ENCODE results near the gene ATP9A.
A peak's percentile ranks its signal among the peaks of the same experiment; 100 is the strongest.
"Not testable (repeated sequence)": the region's sequence is repeated elsewhere in the genome, so short reads cannot be mapped to it uniquely, and the experiment has no call there.

The ATP9A gene

GRCh38 chr20:51647674-51648570 lies 120.3 kb downstream of the ATP9A start:
- no peak overlapping the region for H3K4me2 ChIP-seq (ENCODE audit: insufficient read depth, low read length, poor library complexity, severe bottlenecking)
- H3K27ac ChIP-seq (replicated peaks; ENCODE audit: low read length): no peak overlapping the region
- H4K8ac ChIP-seq (ENCODE audit: low read depth, low read length): no peak overlapping the region
- no peak overlapping the region for H3K4me3 ChIP-seq (ENCODE audit: low read length in 2 of 2)
- H2AK5ac ChIP-seq (ENCODE audit: low read depth, low read length): no peak overlapping the region
- no peak for DNase-seq (ENCODE audit: low spot score)
- H3K36me3 ChIP-seq (replicated peaks in 1 of 2; ENCODE audit: control insufficient read depth in 2 of 2, insufficient read depth in 2 of 2, low read length in 2 of 2): peaks cover 0 to 15% of the 10 kb centered on the region in 2 donors
- no peaks in the 10 kb centered on the region for H3K79me1 ChIP-seq (ENCODE audit: low read depth, low read length)
- no peak overlapping the region for H2BK5ac ChIP-seq (ENCODE audit: low read length)
- no CpG with 5 or more reads among the region's 17 CpGs for WGBS, 2 donors (ENCODE audit: extremely low coverage in 2 of 2, insufficient read length in 2 of 2, insufficient replicate concordance in 1 of 2)
- H2BK15ac ChIP-seq (ENCODE audit: low read length): no peak overlapping the region
- no peak overlapping the region for H3K18ac ChIP-seq (ENCODE audit: low read length)
- no peak overlapping the region for H2BK12ac ChIP-seq (ENCODE audit: low read length)
- no peak overlapping the region for H3K9ac ChIP-seq (ENCODE audit: low read depth, low read length, poor library complexity)
- no peak overlapping the region for H4K91ac ChIP-seq (ENCODE audit: low read depth, low read length, poor library complexity)
- H3K14ac ChIP-seq (ENCODE audit: low read length): no peak overlapping the region
- H3K27me3 ChIP-seq (ENCODE audit: control insufficient read depth in 3 of 3, insufficient read depth in 3 of 3, low read depth in 1 of 3, low read length in 3 of 3): no peaks in the 10 kb centered on the region
- H3K23ac ChIP-seq (ENCODE audit: low read depth, low read length, poor library complexity): no peak overlapping the region
- no peak overlapping the region for H2AFZ ChIP-seq (ENCODE audit: low read length)
- H3K9me3 ChIP-seq (replicated peaks in 1 of 2; ENCODE audit: control insufficient read depth in 2 of 2, insufficient read depth in 1 of 2, low read depth in 1 of 2, low read length in 2 of 2): no peaks in the 10 kb centered on the region
- H3K4me1 ChIP-seq (ENCODE audit: control insufficient read depth in 2 of 2, insufficient read depth in 1 of 2, low read depth in 1 of 2, low read length in 2 of 2): peaks cover 0 to 9% of the 10 kb centered on the region in 2 donors
- no peak overlapping the region for H2BK120ac ChIP-seq (ENCODE audit: low read depth, low read length)
- H3K4ac ChIP-seq (ENCODE audit: low read length): no peak overlapping the region

GRCh38 chr20:51643810-51644209 lies 124.4 kb downstream of the ATP9A start:
- H3K9ac ChIP-seq (ENCODE audit: low read depth, low read length, poor library complexity): not testable (repeated sequence)

GRCh38 chr20:51643390-51643789 lies 124.8 kb downstream of the ATP9A start:
- Histone ChIP-seq H4K8ac (ENCODE audit: low read depth, low read length) (no peak overlapping the region), H3K18ac (ENCODE audit: low read length) (no peak overlapping the region), H3K4me3 (ENCODE audit: low read length in 2 of 2) (no peak overlapping the region), H3K36me3 (replicated peaks in 1 of 2; ENCODE audit: control insufficient read depth in 2 of 2, insufficient read depth in 2 of 2, low read length in 2 of 2) (peaks cover 0 to 7% of the 10 kb centered on the region in 2 donors), H2AK5ac (ENCODE audit: low read depth, low read length) (no peak overlapping the region), H3K9me3 (replicated peaks in 1 of 2; ENCODE audit: control insufficient read depth in 2 of 2, insufficient read depth in 1 of 2, low read depth in 1 of 2, low read length in 2 of 2) (no peaks in the 10 kb centered on the region), H3K9ac (ENCODE audit: low read depth, low read length, poor library complexity) (no peak overlapping the region), H4K91ac (ENCODE audit: low read depth, low read length, poor library complexity) (no peak overlapping the region), H2BK5ac (ENCODE audit: low read length) (no peak overlapping the region), H3K79me1 (ENCODE audit: low read depth, low read length) (peaks cover 2% of the 10 kb centered on the region), H2AFZ (ENCODE audit: low read length) (no peak overlapping the region), H3K4me2 (ENCODE audit: insufficient read depth, low read length, poor library complexity, severe bottlenecking) (no peak overlapping the region), H3K14ac (ENCODE audit: low read length) (no peak overlapping the region), H2BK120ac (ENCODE audit: low read depth, low read length) (no peak overlapping the region), H3K4ac (ENCODE audit: low read length) (no peak overlapping the region), H3K23ac (ENCODE audit: low read depth, low read length, poor library complexity) (no peak overlapping the region), H2BK12ac (ENCODE audit: low read length) (no peak overlapping the region), H3K4me1 (ENCODE audit: control insufficient read depth in 2 of 2, insufficient read depth in 1 of 2, low read depth in 1 of 2, low read length in 2 of 2) (peaks cover 0 to 9% of the 10 kb centered on the region in 2 donors), H3K27me3 (ENCODE audit: control insufficient read depth in 3 of 3, insufficient read depth in 3 of 3, low read depth in 1 of 3, low read length in 3 of 3) (no peaks in the 10 kb centered on the region), H2BK15ac (ENCODE audit: low read length) (no peak overlapping the region), H3K27ac (replicated peaks; ENCODE audit: low read length) (peak overlapping the region; percentile 67)
- DNase-seq (ENCODE audit: low spot score): no peak
- no CpG with 5 or more reads among the region's 2 CpGs for WGBS, 2 donors (ENCODE audit: extremely low coverage in 2 of 2, insufficient read length in 2 of 2, insufficient replicate concordance in 1 of 2)

More at GRCh38 chr20:51643810-51644209, 124.4 kb downstream of the ATP9A start:
- H2AK5ac ChIP-seq (ENCODE audit: low read depth, low read length); H3K79me1 ChIP-seq (ENCODE audit: low read depth, low read length); H2BK12ac ChIP-seq (ENCODE audit: low read length); H3K23ac ChIP-seq (ENCODE audit: low read depth, low read length, poor library complexity); H4K91ac ChIP-seq (ENCODE audit: low read depth, low read length, poor library complexity); H3K4me1 ChIP-seq (ENCODE audit: control insufficient read depth in 2 of 2, insufficient read depth in 1 of 2, low read depth in 1 of 2, low read length in 2 of 2); H2BK15ac ChIP-seq (ENCODE audit: low read length); H3K18ac ChIP-seq (ENCODE audit: low read length); H2BK120ac ChIP-seq (ENCODE audit: low read depth, low read length); H3K4me2 ChIP-seq (ENCODE audit: insufficient read depth, low read length, poor library complexity, severe bottlenecking); H2AFZ ChIP-seq (ENCODE audit: low read length); DNase-seq (ENCODE audit: low spot score); H4K8ac ChIP-seq (ENCODE audit: low read depth, low read length); H3K4me3 ChIP-seq (ENCODE audit: low read length in 2 of 2); H2BK5ac ChIP-seq (ENCODE audit: low read length); H3K9me3 ChIP-seq (replicated peaks in 1 of 2; ENCODE audit: control insufficient read depth in 2 of 2, insufficient read depth in 1 of 2, low read depth in 1 of 2, low read length in 2 of 2); H3K14ac ChIP-seq (ENCODE audit: low read length); H3K4ac ChIP-seq (ENCODE audit: low read length); H3K27me3 ChIP-seq (ENCODE audit: control insufficient read depth in 3 of 3, insufficient read depth in 3 of 3, low read depth in 1 of 3, low read length in 3 of 3); H3K36me3 ChIP-seq (replicated peaks in 1 of 2; ENCODE audit: control insufficient read depth in 2 of 2, insufficient read depth in 2 of 2, low read length in 2 of 2): not testable (repeated sequence)
- no CpG with 5 or more reads among the region's 8 CpGs for WGBS, 2 donors (ENCODE audit: extremely low coverage in 2 of 2, insufficient read length in 2 of 2, insufficient replicate concordance in 1 of 2)
- H3K27ac ChIP-seq (replicated peaks; ENCODE audit: low read length): peak overlapping the region; percentile 67

GRCh38 chr20:51641866-51642265 lies 126.3 kb downstream of the ATP9A start:
- Histone ChIP-seq H3K4ac (ENCODE audit: low read length) (no peak overlapping the region), H2AK5ac (ENCODE audit: low read depth, low read length) (no peak overlapping the region), H3K4me2 (ENCODE audit: insufficient read depth, low read length, poor library complexity, severe bottlenecking) (no peak overlapping the region), H3K36me3 (replicated peaks in 1 of 2; ENCODE audit: control insufficient read depth in 2 of 2, insufficient read depth in 2 of 2, low read length in 2 of 2) (peaks cover 0 to 12% of the 10 kb centered on the region in 2 donors), H4K8ac (ENCODE audit: low read depth, low read length) (no peak overlapping the region), H3K9me3 (replicated peaks in 1 of 2; ENCODE audit: control insufficient read depth in 2 of 2, insufficient read depth in 1 of 2, low read depth in 1 of 2, low read length in 2 of 2) (no peaks in the 10 kb centered on the region), H4K91ac (ENCODE audit: low read depth, low read length, poor library complexity) (no peak overlapping the region), H3K4me3 (ENCODE audit: low read length in 2 of 2) (no peak overlapping the region), H2BK120ac (ENCODE audit: low read depth, low read length) (no peak overlapping the region), H2BK12ac (ENCODE audit: low read length) (no peak overlapping the region), H3K9ac (ENCODE audit: low read depth, low read length, poor library complexity) (no peak overlapping the region), H3K79me1 (ENCODE audit: low read depth, low read length) (peaks cover 2% of the 10 kb centered on the region), H2BK15ac (ENCODE audit: low read length) (no peak overlapping the region), H3K27me3 (ENCODE audit: control insufficient read depth in 3 of 3, insufficient read depth in 3 of 3, low read depth in 1 of 3, low read length in 3 of 3) (no peaks in the 10 kb centered on the region), H3K4me1 (ENCODE audit: control insufficient read depth in 2 of 2, insufficient read depth in 1 of 2, low read depth in 1 of 2, low read length in 2 of 2) (peaks cover 0 to 9% of the 10 kb centered on the region in 2 donors), H3K18ac (ENCODE audit: low read length) (no peak overlapping the region), H2AFZ (ENCODE audit: low read length) (no peak overlapping the region), H2BK5ac (ENCODE audit: low read length) (no peak overlapping the region), H3K14ac (ENCODE audit: low read length) (no peak overlapping the region), H3K23ac (ENCODE audit: low read depth, low read length, poor library complexity) (no peak overlapping the region), H3K27ac (replicated peaks; ENCODE audit: low read length) (no peak overlapping the region)
- no CpG with 5 or more reads among the region's 4 CpGs for WGBS, 2 donors (ENCODE audit: extremely low coverage in 2 of 2, insufficient read length in 2 of 2, insufficient replicate concordance in 1 of 2)
- no peak for DNase-seq (ENCODE audit: low spot score)
